Heart right ventricle (tissue), 16 donors: ENCODE results near the gene LRP1B. TPM values are rescaled to one million over a fixed set of nuclear protein-coding genes. Genes with fewer than 3 reads are reported as not detected.

Experiments
- ATAC-seq, 8 donors: fragments of 200-7000 bp; cut with Tn5 transposase; one replicate each; pipeline ENCODE4 v1.9.1; 2020; ENCODE audit warnings: mild to moderate bottlenecking in 8 of 8, moderate library complexity in 8 of 8, moderate number of reproducible peaks in 1 of 8
- DNase-seq, 2 donors: peaks; one replicate each; pipeline ENCODE4 v3.0.0-alpha.2; 2020
- H3K27ac ChIP-seq, 10 donors: fragments of 200-600 bp; sonication (generic) in 2 of 10; one replicate each; pipeline versions ENCODE4 v1.5.0 to v1.8.0; 2020 to 2022; ENCODE audit warnings: mild to moderate bottlenecking in 3 of 10
- H3K27me3 ChIP-seq, 7 donors: fragments of 200-600 bp; one replicate each; pipeline ENCODE4 v1.8.0; 2021 to 2022; ENCODE audit warnings: mild to moderate bottlenecking in 2 of 7
- H3K36me3 ChIP-seq, 9 donors: fragments of 200-600 bp; sonication (generic) in 1 of 9; one replicate each; pipeline versions ENCODE4 v1.5.0 to v1.8.0; 2020 to 2022; ENCODE audit warnings: mild to moderate bottlenecking in 2 of 9
- H3K4me1 ChIP-seq, 9 donors: fragments of 200-600 bp; sonication (generic) in 1 of 9; one replicate each; pipeline versions ENCODE4 v1.5.0 to v1.8.0; 2020 to 2022; ENCODE audit warnings: mild to moderate bottlenecking in 4 of 9
- H3K4me3 ChIP-seq, 10 donors: fragments of 200-600 bp; sonication (generic) in 2 of 10; one replicate each; pipeline versions ENCODE4 v1.5.0 to v1.8.0; 2020 to 2022; ENCODE audit warnings: mild to moderate bottlenecking in 7 of 10, moderate library complexity in 2 of 10
- H3K9me3 ChIP-seq, 11 donors: fragments of 200-600 bp in 10 of 11; sonication (generic) in 2 of 11; one replicate each; pipeline versions ENCODE4 v1.5.0 to v1.8.0; 2013 to 2022; ENCODE audit warnings: mild to moderate bottlenecking in 2 of 11, control low read depth in 1 of 11, moderate library complexity in 1 of 11
- WGBS, 2 donors: extraction: QIAGEN DNeasy Blood & Tissue Kit; methylation state at CpG; one replicate each; pipeline ENCODE4 v1.1.7; 2013; ENCODE audit warnings: inconsistent platforms in 1 of 2; 5-methylcytosine and 5-hydroxymethylcytosine counted together
- intact Hi-C, 10 donors: fragments of 100-400 bp; cut with DNase I; formaldehyde crosslinking; loops; one replicate each; pipeline versions ENCODE4 v1.11.1 to v1.14.2; 2022
- polyA plus RNA-seq, 2 donors: library from polyadenylated mRNA; stranded (reverse); fragments of 200-250 nt; gene quantifications; one replicate each; pipeline ENCODE4 v1.2.3, GENCODE V29; 2013
- total RNA-seq, 10 donors: library from RNA; stranded (reverse); fragmentation: NEBNext Ultra II Directional in 3 of 10; extraction: Animal tissue kit (Norgen Biotek cat#: 25700) in 3 of 10; gene quantifications; one replicate each; pipeline versions ENCODE4 v1.2.1 to v1.2.4, GENCODE V29; 2021 to 2023
- TF ChIP-seq, protein P1 (sequence below), 9 donors: fragments of 200-600 bp; sonication (generic) in 2 of 9; IDR thresholded peaks; one replicate each; pipeline versions ENCODE4 v1.5.0 to v1.8.0; 2021 to 2022; ENCODE audit warnings: antibody characterized with exemption in 9 of 9, mild to moderate bottlenecking in 5 of 9, moderate library complexity in 1 of 9
- donor health status: Arrhythmogenic right ventricular cardiomyopathy.
- donor health status: ischemic (EF 13 %, LVEDD 7.1; RV severe dilation, severe dysfunction).
- donor health status: healthy with polysubstance abuse.
- donor health status: DM: no; HTN: yes; CAD: no.
- donor health status: DM: no; HTN: no; CAD: no.
- donor health status: ischemic (EF 25% LVEDD 6.9; RV normal size, moderate dysfunction).
- donor health status: ischemic (EF 25% LVEDD 5.7; RV mildly dilated, moderate dysfunction).
- donor health status: healthy.
- donor health status: DM: yes; HTN: yes; CAD: no.
- donor health status: Ischemic cardiomyopathy.
- donor health status: ischemic (EF 35%, LVEDD 5.7; RV mildly dilated, moderate dysfunction).
- donor health status: nonischemic (EF 11% LVEDD 7.7; RV severe dilation, severe dysfunction).
- donor health status: DM: yes; HTN: yes; CAD: no.
- donor health status: PGD.
- donor health status: ischemic (EF 29% LVEDD 5.4; RV normal size, mild dysfunction).
- donor health status: nonischemic (EF 23%, LVEDD 6.1; RV moderate dilation, normal function).

LRP1B gene
- total and polyA plus RNA-seq, 12 donors: 0.02 to 0.27 (median 0.14) TPM; not detected in 1

- H3K27ac ChIP-seq: no peak overlapping the region
- no peak overlapping the region for H3K4me3 ChIP-seq
- intact Hi-C loops: no loop called here
- DNase-seq: no peak
- H3K27me3 ChIP-seq: no peaks in the 10 kb centered on the region
- H3K36me3 ChIP-seq: no peaks in the 10 kb centered on the region
- no peak for ATAC-seq
- TF ChIP-seq, protein P1, sequence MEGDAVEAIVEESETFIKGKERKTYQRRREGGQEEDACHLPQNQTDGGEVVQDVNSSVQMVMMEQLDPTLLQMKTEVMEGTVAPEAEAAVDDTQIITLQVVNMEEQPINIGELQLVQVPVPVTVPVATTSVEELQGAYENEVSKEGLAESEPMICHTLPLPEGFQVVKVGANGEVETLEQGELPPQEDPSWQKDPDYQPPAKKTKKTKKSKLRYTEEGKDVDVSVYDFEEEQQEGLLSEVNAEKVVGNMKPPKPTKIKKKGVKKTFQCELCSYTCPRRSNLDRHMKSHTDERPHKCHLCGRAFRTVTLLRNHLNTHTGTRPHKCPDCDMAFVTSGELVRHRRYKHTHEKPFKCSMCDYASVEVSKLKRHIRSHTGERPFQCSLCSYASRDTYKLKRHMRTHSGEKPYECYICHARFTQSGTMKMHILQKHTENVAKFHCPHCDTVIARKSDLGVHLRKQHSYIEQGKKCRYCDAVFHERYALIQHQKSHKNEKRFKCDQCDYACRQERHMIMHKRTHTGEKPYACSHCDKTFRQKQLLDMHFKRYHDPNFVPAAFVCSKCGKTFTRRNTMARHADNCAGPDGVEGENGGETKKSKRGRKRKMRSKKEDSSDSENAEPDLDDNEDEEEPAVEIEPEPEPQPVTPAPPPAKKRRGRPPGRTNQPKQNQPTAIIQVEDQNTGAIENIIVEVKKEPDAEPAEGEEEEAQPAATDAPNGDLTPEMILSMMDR (IDR thresholded peaks at IDR 0.05): no peak
- H3K4me1 ChIP-seq: no peaks in the 10 kb centered on the region
- H3K9me3 ChIP-seq: no peaks in the 10 kb centered on the region
Measured at GRCh38 chr2:142119347-142119746, 11.5 kb downstream of the LRP1B start.

DNA sequence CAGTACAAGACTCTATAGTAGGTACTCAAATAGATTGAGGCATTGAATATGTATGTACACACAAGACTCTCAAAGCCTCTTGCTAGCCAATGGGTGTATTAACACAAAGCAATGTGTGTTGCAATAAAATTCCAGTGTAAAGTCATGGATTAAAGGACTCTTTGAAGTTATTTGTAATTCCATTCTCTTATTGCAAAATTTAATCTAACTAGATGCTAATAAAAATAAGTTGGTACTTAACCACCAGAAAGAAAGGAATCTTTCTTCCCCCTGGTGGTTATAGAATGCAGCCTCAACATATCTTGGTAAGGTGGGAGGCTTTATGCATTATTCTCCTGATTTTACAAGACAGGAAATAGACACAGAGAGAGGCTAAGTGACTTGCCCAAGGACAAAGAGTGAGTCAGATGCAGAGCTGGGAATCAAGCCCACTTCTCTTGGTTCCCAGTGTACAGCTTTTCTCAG is 18.0 kb downstream of the LRP1B start:
- H3K9me3 ChIP-seq: no peaks in the 10 kb centered on the region
- no peak overlapping the region for H3K27ac ChIP-seq
- TF ChIP-seq, protein P1 (IDR thresholded peaks at IDR 0.05): no peak
- H3K4me3 ChIP-seq: no peak overlapping the region
- H3K27me3 ChIP-seq: no peaks in the 10 kb centered on the region
- intact Hi-C loops: no loop called here
- no peaks in the 10 kb centered on the region for H3K36me3 ChIP-seq
- ATAC-seq (no peak), DNase-seq (no peak)
- no peaks in the 10 kb centered on the region for H3K4me1 ChIP-seq

DNA sequence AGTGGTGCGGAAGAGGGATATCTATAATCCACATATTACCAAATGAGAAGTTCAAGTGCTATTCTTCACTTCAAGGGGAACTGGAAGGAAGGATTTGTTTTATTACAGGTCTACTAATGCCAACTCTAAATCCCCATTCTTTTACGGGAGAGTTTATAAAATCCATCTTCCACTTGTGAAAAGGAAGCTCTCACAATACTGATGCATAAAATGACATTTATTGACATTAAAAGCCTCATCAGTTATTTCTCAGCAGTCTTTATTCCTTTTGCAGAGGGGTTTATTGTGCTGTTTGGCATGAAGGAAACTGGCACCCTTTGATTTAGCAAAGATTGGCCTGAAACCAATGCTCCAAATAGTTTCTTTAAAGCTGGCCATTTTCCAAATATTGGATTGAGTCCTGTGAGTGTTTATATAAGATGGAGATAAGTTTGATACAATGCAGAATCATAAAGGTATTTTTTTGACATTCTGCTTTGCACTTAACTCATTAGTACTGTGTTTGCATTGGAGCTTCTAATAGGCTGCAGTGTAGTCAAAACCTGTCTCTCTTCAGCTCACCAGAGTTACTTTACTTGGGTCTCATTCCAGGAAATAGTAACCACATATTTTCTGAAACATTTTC is 26.6 kb downstream of the LRP1B start:
- H3K4me3 ChIP-seq: no peak overlapping the region
- H3K9me3 ChIP-seq: no peaks in the 10 kb centered on the region
- H3K4me1 ChIP-seq: no peaks in the 10 kb centered on the region
- no peak for DNase-seq
- no peak overlapping the region for H3K27ac ChIP-seq
- H3K27me3 ChIP-seq: no peaks in the 10 kb centered on the region
- TF ChIP-seq, protein P1 (IDR thresholded peaks at IDR 0.05): no peak
- no peak for ATAC-seq
- WGBS, 2 donors: 83 to 86% methylated on average over 2 of the region's 2 CpGs
- intact Hi-C loops: no loop called here
- no peaks in the 10 kb centered on the region for H3K36me3 ChIP-seq

- H3K4me3 ChIP-seq: no peak overlapping the region
Measured at GRCh38 chr2:142100970-142101369, 29.8 kb downstream of the LRP1B start.

More at GRCh38 chr2:142100970-142101369, 29.8 kb downstream of the LRP1B start:
- Histone ChIP-seq H3K4me1 (no peaks in the 10 kb centered on the region), H3K27me3 (no peaks in the 10 kb centered on the region), H3K36me3 (no peaks in the 10 kb centered on the region), H3K9me3 (no peaks in the 10 kb centered on the region), H3K27ac (no peak overlapping the region)
- ATAC-seq: no peak
- intact Hi-C loops: no loop called here
- 85 to 89% methylated on average over 1 of the region's 1 CpG for WGBS, 2 donors
- TF ChIP-seq, protein P1 (IDR thresholded peaks at IDR 0.05): no peak
- no peak for DNase-seq
